ENCODE data around the gene C1R.

Gene C1R

DNA sequence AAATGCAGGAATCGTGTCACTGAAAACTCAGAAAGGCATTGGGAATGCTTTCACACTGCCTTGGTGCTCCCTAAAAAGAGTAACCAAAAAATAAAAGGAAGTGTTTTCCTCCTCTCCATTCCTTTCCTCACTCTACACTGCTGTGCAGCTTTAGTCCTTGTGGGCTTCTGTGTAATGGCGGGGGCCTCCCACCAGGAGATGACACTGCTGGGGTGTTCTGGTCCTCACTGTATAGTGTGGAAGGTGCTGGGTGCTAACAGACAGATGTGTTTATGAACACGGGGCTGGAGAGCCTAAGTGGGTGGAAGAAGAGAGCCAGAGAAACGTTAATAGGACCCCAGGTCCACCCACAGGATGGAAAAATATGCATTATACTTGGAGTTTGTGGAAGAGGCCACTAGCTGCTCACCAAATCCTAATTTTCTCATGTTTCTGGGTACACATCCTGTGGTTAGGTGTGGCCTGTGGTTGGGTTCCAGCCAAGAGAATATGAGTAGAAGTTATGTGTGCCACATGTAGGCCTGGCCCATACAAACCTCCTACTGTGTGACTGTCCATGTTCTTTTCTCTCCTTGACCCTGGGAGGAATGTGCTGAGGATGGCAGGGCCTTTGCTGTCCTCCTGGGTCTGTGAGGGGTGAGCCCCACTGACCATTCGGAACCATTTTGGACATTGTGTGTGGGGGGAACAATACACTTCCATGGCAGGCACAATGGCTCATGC, 45.7 kb downstream of the C1R start:
- TF ChIP-seq, protein P1, sequence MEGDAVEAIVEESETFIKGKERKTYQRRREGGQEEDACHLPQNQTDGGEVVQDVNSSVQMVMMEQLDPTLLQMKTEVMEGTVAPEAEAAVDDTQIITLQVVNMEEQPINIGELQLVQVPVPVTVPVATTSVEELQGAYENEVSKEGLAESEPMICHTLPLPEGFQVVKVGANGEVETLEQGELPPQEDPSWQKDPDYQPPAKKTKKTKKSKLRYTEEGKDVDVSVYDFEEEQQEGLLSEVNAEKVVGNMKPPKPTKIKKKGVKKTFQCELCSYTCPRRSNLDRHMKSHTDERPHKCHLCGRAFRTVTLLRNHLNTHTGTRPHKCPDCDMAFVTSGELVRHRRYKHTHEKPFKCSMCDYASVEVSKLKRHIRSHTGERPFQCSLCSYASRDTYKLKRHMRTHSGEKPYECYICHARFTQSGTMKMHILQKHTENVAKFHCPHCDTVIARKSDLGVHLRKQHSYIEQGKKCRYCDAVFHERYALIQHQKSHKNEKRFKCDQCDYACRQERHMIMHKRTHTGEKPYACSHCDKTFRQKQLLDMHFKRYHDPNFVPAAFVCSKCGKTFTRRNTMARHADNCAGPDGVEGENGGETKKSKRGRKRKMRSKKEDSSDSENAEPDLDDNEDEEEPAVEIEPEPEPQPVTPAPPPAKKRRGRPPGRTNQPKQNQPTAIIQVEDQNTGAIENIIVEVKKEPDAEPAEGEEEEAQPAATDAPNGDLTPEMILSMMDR (IDR thresholded peaks at IDR 0.05), result no peak

DNA sequence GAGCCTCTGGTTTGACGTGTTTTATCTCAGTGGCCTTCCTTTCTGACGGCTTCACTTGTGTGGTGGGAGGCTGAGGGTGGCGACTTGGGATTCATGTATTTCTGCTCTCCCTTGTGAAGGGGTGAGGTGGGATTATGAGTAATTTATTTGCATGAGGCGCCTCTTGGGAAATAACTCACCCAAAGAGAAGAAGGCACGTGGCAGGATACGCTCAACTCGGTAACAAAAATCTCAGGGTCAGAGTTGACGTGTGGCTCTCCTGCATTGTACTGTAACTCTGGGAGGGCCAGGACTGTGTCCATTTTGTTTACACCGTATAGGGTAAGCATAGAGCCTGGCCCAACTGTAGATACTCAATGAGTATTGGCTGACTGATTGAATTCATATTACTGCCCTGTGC, 46.3 kb downstream of the C1R start:
- TF ChIP-seq, protein P1 (IDR thresholded peaks at IDR 0.05), result no peak

DNA sequence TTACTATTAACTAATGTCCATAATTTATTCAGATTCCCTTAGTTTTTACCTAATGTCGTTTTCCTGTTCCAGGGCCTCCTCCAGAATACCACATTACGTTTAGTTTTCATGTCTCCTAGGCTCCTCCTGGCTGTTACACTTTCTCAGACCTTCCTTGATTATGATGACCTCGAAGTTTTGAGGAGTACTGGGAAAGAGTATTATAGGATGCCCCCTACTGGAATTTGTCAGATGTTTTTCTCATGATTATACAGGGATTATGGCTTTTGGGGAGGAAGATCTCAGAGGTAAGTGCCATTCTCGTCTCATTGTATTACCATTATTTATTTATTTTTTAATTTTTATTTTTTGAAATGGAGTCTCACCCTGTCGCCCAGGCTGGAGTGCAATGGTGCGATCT, 49.4 kb downstream of the C1R start:
- TF ChIP-seq, protein P1 (IDR thresholded peaks at IDR 0.05), result peak; percentile 56

DNA sequence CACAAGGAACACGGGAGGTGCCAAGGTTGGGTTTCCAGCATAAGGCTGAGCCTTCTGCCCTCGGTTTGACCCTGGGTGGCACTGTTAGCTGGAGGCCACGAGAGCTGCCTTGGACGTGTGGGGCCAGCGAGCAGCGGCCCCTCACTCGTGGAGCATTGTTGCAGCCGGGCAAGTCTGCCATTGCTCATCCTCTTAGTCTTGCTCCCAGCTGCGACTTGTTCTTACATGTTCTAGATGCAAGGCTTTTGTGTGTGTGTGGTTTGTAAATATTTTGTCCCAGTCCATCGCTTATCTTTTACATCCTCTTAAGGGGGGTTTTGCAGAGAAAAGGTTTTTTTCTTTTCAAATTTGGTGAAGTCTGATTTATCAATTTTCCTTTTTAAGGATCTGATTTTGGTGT, 52.8 kb downstream of the C1R start:
- TF ChIP-seq, protein P1 (IDR thresholded peaks at IDR 0.05), result no peak

DNA sequence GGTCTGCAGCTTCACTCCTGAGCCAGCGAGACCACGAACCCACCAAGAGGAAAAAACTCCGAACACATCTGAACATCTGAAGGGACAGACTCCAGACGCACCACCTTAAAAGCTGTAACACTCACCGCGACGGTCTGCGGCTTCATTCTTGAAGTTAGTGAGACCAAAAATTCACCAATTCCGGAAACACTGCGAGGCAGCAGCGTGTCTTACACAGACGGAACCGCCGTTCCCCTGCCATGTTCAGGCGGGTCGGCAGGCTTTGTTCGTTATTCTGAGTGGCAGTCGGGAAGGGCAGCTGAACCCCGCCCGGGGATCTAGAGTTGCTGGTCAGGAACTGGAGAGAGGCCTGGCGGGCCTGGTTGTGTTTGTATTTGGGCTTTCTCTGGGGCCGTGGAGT, 53.7 kb downstream of the C1R start:
- TF ChIP-seq, protein P1 (IDR thresholded peaks at IDR 0.05), result no peak

DNA sequence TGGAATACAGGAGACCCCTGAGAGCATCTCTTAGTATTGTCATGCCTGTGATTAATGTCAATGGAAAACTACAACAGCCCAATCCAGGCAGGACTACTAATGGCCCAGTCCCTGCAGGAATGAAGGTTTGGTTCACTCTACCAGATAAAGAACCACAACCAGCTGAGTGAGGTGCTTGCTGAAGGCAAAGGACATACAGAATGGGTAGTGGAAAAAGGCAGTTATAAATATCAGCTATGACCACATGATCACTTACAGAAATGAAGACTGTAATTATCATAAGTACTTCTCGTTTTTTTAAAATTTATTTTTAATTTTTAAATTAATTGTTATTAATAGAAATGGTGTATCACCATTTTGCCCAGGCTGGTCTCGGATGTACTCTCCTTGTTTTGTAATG, 56.8 kb downstream of the C1R start:
- TF ChIP-seq, protein P1 (IDR thresholded peaks at IDR 0.05), result no peak

DNA sequence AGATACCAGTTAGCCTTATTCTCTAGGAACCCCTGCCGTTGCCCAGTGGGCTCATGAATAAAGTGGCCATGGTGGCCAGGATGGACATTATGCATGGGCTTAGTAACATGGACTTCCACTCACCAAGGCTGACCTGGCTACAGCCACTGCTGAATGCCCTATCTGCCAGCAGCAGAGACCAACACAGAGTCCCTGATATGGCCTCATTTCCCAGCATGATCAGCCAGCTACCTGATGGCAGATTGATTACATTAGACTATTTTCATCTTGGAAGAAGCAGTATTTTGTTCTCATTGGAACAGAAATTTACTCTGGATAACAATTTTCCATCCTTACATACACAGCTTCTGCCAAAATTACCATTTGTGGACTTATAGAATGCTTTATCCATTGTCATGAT, 57.8 kb downstream of the C1R start:
- TF ChIP-seq, protein P1 (IDR thresholded peaks at IDR 0.05), result no peak

DNA sequence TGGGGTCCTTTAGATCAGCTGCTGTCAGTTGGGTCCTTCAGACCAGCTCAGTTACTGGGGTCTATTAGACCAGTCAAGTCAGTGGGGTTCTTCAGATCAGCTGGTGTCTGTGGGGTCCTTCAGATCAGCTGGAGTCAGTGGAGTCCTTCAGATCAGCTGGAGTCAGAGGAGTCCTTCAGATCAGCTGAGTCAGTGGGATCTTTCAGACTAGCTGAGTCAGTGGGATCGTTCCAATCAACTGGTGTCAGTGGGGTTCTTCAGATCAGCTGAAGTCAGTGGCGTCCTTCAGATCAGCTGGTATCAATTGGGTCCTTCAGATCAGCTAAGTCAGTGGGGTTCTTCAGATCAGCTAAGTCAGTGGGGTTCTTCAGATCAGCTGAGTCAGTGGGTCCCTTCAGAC, 59.3 kb downstream of the C1R start:
- TF ChIP-seq, protein P1 (IDR thresholded peaks at IDR 0.05), result no peak

Measured in LNCAP (cell line).